ENCODE results near the gene MTHFD1L.
"Not testable (repeated sequence)": the region's sequence is repeated elsewhere in the genome, so short reads cannot be mapped to it uniquely, and the experiment has no call there.

MTHFD1L gene

GRCh38 chr6:151125651-151126416, 260.3 kb downstream of the MTHFD1L start:
- not testable (repeated sequence) for DNase-seq (ENCODE audit: low spot score)

- DNase-seq (ENCODE audit: low spot score), result not testable (repeated sequence)
Measured at GRCh38 chr6:151126417-151126724, 260.9 kb downstream of the MTHFD1L start.

- DNase-seq (ENCODE audit: low spot score), result not testable (repeated sequence)
Measured at GRCh38 chr6:151127133-151127798, 261.8 kb downstream of the MTHFD1L start.

- no peak for DNase-seq (ENCODE audit: low spot score)
Measured at GRCh38 chr6:151128763-151129370, 263.4 kb downstream of the MTHFD1L start.

GRCh38 chr6:151130329-151130728, 264.8 kb downstream of the MTHFD1L start:
- DNase-seq (ENCODE audit: low spot score), result no peak

GRCh38 chr6:151131324-151132007, 266.0 kb downstream of the MTHFD1L start:
- DNase-seq (ENCODE audit: low spot score), result no peak

- no peak for DNase-seq (ENCODE audit: low spot score)
Measured at GRCh38 chr6:151136141-151136755, 270.7 kb downstream of the MTHFD1L start.

- peak; percentile 50 for DNase-seq (ENCODE audit: low spot score)
Measured at GRCh38 chr6:151137542-151137941, 272.0 kb downstream of the MTHFD1L start.

GRCh38 chr6:151139524-151139923, 274.0 kb downstream of the MTHFD1L start:
- no peak for DNase-seq (ENCODE audit: low spot score)

GRCh38 chr6:151140767-151141166, 275.3 kb downstream of the MTHFD1L start:
- no peak for DNase-seq (ENCODE audit: low spot score)

- DNase-seq (ENCODE audit: low spot score), result no peak
Measured at GRCh38 chr6:151141685-151142084, 276.2 kb downstream of the MTHFD1L start.

GRCh38 chr6:151142676-151143075, 277.2 kb downstream of the MTHFD1L start:
- no peak for DNase-seq (ENCODE audit: low spot score)

GRCh38 chr6:151143337-151143736, 277.8 kb downstream of the MTHFD1L start:
- no peak for DNase-seq (ENCODE audit: low spot score)

- DNase-seq (ENCODE audit: low spot score), result no peak
Measured at GRCh38 chr6:151143806-151144205, 278.3 kb downstream of the MTHFD1L start.

- DNase-seq (ENCODE audit: low spot score), result no peak
Measured at GRCh38 chr6:151147118-151147832, 281.8 kb downstream of the MTHFD1L start.

- DNase-seq (ENCODE audit: low spot score), result no peak
Measured at GRCh38 chr6:151148111-151148510, 282.6 kb downstream of the MTHFD1L start.

- no peak for DNase-seq (ENCODE audit: low spot score)
Measured at GRCh38 chr6:151149793-151150192, 284.3 kb downstream of the MTHFD1L start.
